ENCODE data around the gene TTC9. TPM values are rescaled to one million over a fixed set of nuclear protein-coding genes. Genes with fewer than 3 reads are reported as not detected.
A peak's percentile ranks its signal among the peaks of the same experiment; 100 is the strongest.

The TTC9 gene
- 2.8 TPM for total RNA-seq (2013)
- polyA plus RNA-seq: 1 to 10 TPM in 2 of 3 donors, under 1 TPM in 1; 0.99 to 2.1 (median 1.2) TPM
- 0.83 and 1.1 TPM in 2 replicates for polyA minus RNA-seq
- total RNA-seq: 0.64 to 6.8 (median 3.0) reads per million in 11 experiments

- no peak for TF ChIP-seq CTCF (IDR thresholded peaks at IDR 0.05)
- Histone ChIP-seq H3K9ac (ENCODE audit: insufficient read depth, low read length, poor library complexity, severe bottlenecking) (peak within 1 kb of the TSS; percentile 57), H3K79me2 (ENCODE audit: insufficient read depth, low read length) (no peaks in the 10 kb centered on the region), H3K27ac (ENCODE audit: low read depth in 1 of 2, low read length in 2 of 2) (no peak within 1 kb of the TSS), H3K27me3 (ENCODE audit: control insufficient read depth in 2 of 2, insufficient read depth in 2 of 2, low read length in 2 of 2) (peaks cover 28 to 55% of the 10 kb centered on the region in 2 donors), H2AFZ (ENCODE audit: insufficient read depth, low read depth, low read length, poor library complexity, severe bottlenecking) (peak within 1 kb of the TSS; percentile 90), H3K4me3 (replicated peaks in 1 of 3; ENCODE audit: low read depth in 2 of 3, low read length in 3 of 3) (peak within 1 kb of the TSS; percentile 40 to 87 (median 47)), H4K20me1 (ENCODE audit: insufficient read depth, low read length) (no peaks in the 10 kb centered on the region), H3K4me2 (replicated peaks; ENCODE audit: extremely low read depth, low read length, poor library complexity, severe bottlenecking) (peak within 1 kb of the TSS; percentile 95), H3K36me3 (replicated peaks in 1 of 2; ENCODE audit: control insufficient read depth in 1 of 2, insufficient read depth in 2 of 2, low read length in 2 of 2) (no peaks in the 10 kb centered on the region), H3K9me3 (replicated peaks in 1 of 2; ENCODE audit: control insufficient read depth in 1 of 2, insufficient read depth in 1 of 2, low read length in 2 of 2) (no peaks in the 10 kb centered on the region), H3K4me1 (ENCODE audit: control insufficient read depth in 1 of 2, insufficient read depth in 2 of 2, low read length in 2 of 2) (peaks cover 25 to 27% of the 10 kb centered on the region in 2 donors)
- peak in 1 of 3 donors; percentile 9 for DNase-seq
- under 1% methylated on average over 99 of the region's 105 CpGs for WGBS (ENCODE audit: insufficient coverage)
- H3K9me3 Mint-ChIP-seq: peaks cover 0 to 15% (median 5%) of the 10 kb centered on the region in 7 donors
- peaks cover 21% of the 10 kb centered on the region for H3K4me1 Mint-ChIP-seq
- intact Hi-C loops (cut with micrococcal nuclease): loop anchor here in 1 of 2 donors (5.0 kb wide), 1 partner anchor 51 kb away; no protein-coding TSS in a partner anchor
- peaks cover 36 to 47% (median 42%) of the 10 kb centered on the region in 3 donors for H3K27me3 Mint-ChIP-seq (ENCODE audit: low read depth in 3 of 3)
- peak within 1 kb of the TSS in 5 of 7 donors; percentile 30 to 65 (median 36) for H3K27ac Mint-ChIP-seq
- H3K4me3 Mint-ChIP-seq: peak within 1 kb of the TSS; percentile 85 to 96
- peaks cover 0 to 14% of the 10 kb centered on the region in 2 donors for H3K36me3 Mint-ChIP-seq
These were observed at the start of gene TTC9 for GRCh38 chr14:70641548-70642302. TSS of gene TTC9 (plus strand) at chr14:70641916. CDS start at chr14:70642130, 214 bp downstream.

- Mint-ChIP-seq H3K4me1 (peaks cover 5% of the 10 kb centered on the region), H3K4me3 (no peak overlapping the region), H3K9me3 (no peaks in the 10 kb centered on the region), H3K27ac (no peak overlapping the region), H3K36me3 (peaks cover 70 to 75% of the 10 kb centered on the region in 2 donors), H3K27me3 (ENCODE audit: low read depth in 3 of 3) (no peaks in the 10 kb centered on the region)
- H3K27me3 ChIP-seq (ENCODE audit: control insufficient read depth in 2 of 2, insufficient read depth in 2 of 2, low read length in 2 of 2): no peaks in the 10 kb centered on the region
- H3K4me2 ChIP-seq (replicated peaks; ENCODE audit: extremely low read depth, low read length, poor library complexity, severe bottlenecking): no peak overlapping the region
- no peak overlapping the region for H3K27ac ChIP-seq (ENCODE audit: low read depth in 1 of 2, low read length in 2 of 2)
- intact Hi-C loops (cut with micrococcal nuclease): loop anchor here in 1 of 2 donors (10.0 kb wide), 1 partner anchor 240 kb away; the partner anchor contains the start of gene COX16
- 100% methylated on average over 9 of the region's 9 CpGs for WGBS (ENCODE audit: insufficient coverage)
- no peak overlapping the region for H3K9ac ChIP-seq (ENCODE audit: insufficient read depth, low read length, poor library complexity, severe bottlenecking)
- H3K4me1 ChIP-seq (ENCODE audit: control insufficient read depth in 1 of 2, insufficient read depth in 2 of 2, low read length in 2 of 2): peaks cover 4 to 9% of the 10 kb centered on the region in 2 donors
- DNase-seq: no peak
- H4K20me1 ChIP-seq (ENCODE audit: insufficient read depth, low read length): peaks cover 23% of the 10 kb centered on the region
- H3K79me2 ChIP-seq (ENCODE audit: insufficient read depth, low read length): peaks cover 39% of the 10 kb centered on the region
- TF ChIP-seq CTCF (IDR thresholded peaks at IDR 0.05): no peak
- no peaks in the 10 kb centered on the region for H3K9me3 ChIP-seq (replicated peaks in 1 of 2; ENCODE audit: control insufficient read depth in 1 of 2, insufficient read depth in 1 of 2, low read length in 2 of 2)
- H3K4me3 ChIP-seq (replicated peaks in 1 of 3; ENCODE audit: low read depth in 2 of 3, low read length in 3 of 3): no peak overlapping the region
- peaks cover 77 to 78% of the 10 kb centered on the region in 2 donors for H3K36me3 ChIP-seq (replicated peaks in 1 of 2; ENCODE audit: control insufficient read depth in 1 of 2, insufficient read depth in 2 of 2, low read length in 2 of 2)
- H2AFZ ChIP-seq (ENCODE audit: insufficient read depth, low read depth, low read length, poor library complexity, severe bottlenecking): no peak overlapping the region
These were observed 47.3 kb upstream of the TTC9 start for GRCh38 chr14:70594461-70594860.
